Upper lobe of left lung (tissue), 4 donors: Measurements from ENCODE around the gene PTPRM.

ENCODE experiments used
- CTCF ChIP-seq, 6 experiments: fragments of 450-650 bp in 4 of 6; fragments of 200-600 bp in 2 of 6; sonication (generic) in 2 of 6; IDR thresholded peaks; one replicate each; pipeline ENCODE4 v1.5.1; 2016 to 2019; ENCODE audit warnings: antibody characterized with exemption in 6 of 6
- EP300 ChIP-seq, 4 donors: sonication (generic); formaldehyde crosslinking; IDR thresholded peaks; one replicate each; pipeline ENCODE4 v1.5.1; 2017; ENCODE audit warnings: antibody characterized with exemption in 4 of 4, control low read depth in 2 of 4
- POLR2A ChIP-seq, 4 donors: fragments of 450-650 bp; IDR thresholded peaks; one replicate each; pipeline ENCODE4 v1.5.1; 2016 to 2017; ENCODE audit warnings: antibody characterized with exemption in 4 of 4, mild to moderate bottlenecking in 2 of 4
- POLR2AphosphoS5 ChIP-seq, 2 donors: sonication (generic); formaldehyde crosslinking; IDR thresholded peaks; one replicate each; pipeline ENCODE4 v1.5.1; 2017; ENCODE audit warnings: antibody characterized with exemption in 2 of 2

DNA sequence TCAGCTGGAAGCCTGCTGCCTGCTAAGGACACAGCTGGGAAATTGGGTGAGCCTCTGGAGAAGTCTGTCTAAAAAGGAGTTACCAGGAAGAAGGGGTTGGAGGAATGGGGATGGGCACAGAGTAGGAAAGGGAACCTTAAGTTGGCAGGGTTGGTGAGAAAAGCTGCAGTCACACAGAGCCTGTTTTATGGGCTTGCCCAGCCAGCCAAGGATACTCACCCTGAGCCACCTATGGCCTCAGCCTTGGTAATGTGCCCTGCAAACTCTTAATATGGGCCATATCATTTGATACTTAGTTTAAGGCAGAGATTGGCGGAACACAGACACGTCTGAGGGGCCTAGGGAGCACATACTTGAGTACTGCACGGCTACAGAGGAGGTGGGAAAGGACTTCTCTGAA, 623.9 kb downstream of the PTPRM start:
- TF ChIP-seq POLR2AphosphoS5 (IDR thresholded peaks at IDR 0.05): no peak
- no peak for TF ChIP-seq CTCF (IDR thresholded peaks at IDR 0.05)
- TF ChIP-seq POLR2A (IDR thresholded peaks at IDR 0.05): no peak
- TF ChIP-seq EP300 (IDR thresholded peaks at IDR 0.05): no peak
